Measurements from ENCODE around the gene NFIA.

NFIA gene

GRCh38 chr1:61165402-61165801, 83.0 kb downstream of the NFIA start:
- no peaks in the 10 kb centered on the region for H3K9me3 ChIP-seq (ENCODE audit: control insufficient read depth, low read length)
- H4K91ac ChIP-seq (ENCODE audit: low read length) = no peak overlapping the region
- H4K8ac ChIP-seq (ENCODE audit: low read length) = no peak overlapping the region
- H2AK5ac ChIP-seq (ENCODE audit: low read length, severe bottlenecking) = no peak overlapping the region
- 80% methylated on average over 2 of the region's 2 CpGs for WGBS
- no peak overlapping the region for H3K4me3 ChIP-seq (ENCODE audit: insufficient read depth in 1 of 2, low read depth in 1 of 2, low read length in 2 of 2)
- H3K4ac ChIP-seq (ENCODE audit: low read depth in 1 of 2, low read length in 2 of 2) = no peak overlapping the region
- H2BK5ac ChIP-seq (ENCODE audit: low read depth, low read length, poor library complexity, severe bottlenecking) = no peak overlapping the region
- no peak overlapping the region for H3K9ac ChIP-seq (ENCODE audit: low read length)
- no peak overlapping the region for H2AFZ ChIP-seq (ENCODE audit: low read depth, low read length)
- no peak overlapping the region for H3K4me2 ChIP-seq (ENCODE audit: low read length, poor library complexity, severe bottlenecking)
- H2BK15ac ChIP-seq (ENCODE audit: low read depth, poor library complexity, severe bottlenecking) = no peak overlapping the region
- H3K18ac ChIP-seq (ENCODE audit: low read depth in 1 of 2, low read length in 2 of 2) = no peak overlapping the region
- no peaks in the 10 kb centered on the region for H3K36me3 ChIP-seq (ENCODE audit: control insufficient read depth in 1 of 2, insufficient read depth in 2 of 2, low read depth in 1 of 2, low read length in 2 of 2)
- no peaks in the 10 kb centered on the region for H3K4me1 ChIP-seq (ENCODE audit: control insufficient read depth, insufficient read depth, low read depth, low read length)
- H2BK120ac ChIP-seq (ENCODE audit: low read depth, low read length) = no peak overlapping the region
- H3K27me3 ChIP-seq (ENCODE audit: control insufficient read depth in 1 of 2, insufficient read depth in 1 of 2, low read length in 2 of 2) = no peaks in the 10 kb centered on the region
- H3K79me1 ChIP-seq (replicated peaks; ENCODE audit: low read length, poor library complexity, severe bottlenecking) = peaks cover 4% of the 10 kb centered on the region
- no peak overlapping the region for H3K23ac ChIP-seq (ENCODE audit: low read length in 2 of 2)
- no peak for DNase-seq
- no peak overlapping the region for H2BK12ac ChIP-seq (ENCODE audit: low read length in 2 of 2)
- no peak overlapping the region for H3K14ac ChIP-seq (ENCODE audit: low read length in 2 of 2)
- H3K27ac ChIP-seq (ENCODE audit: low read length, poor library complexity, severe bottlenecking) = no peak overlapping the region

DNA sequence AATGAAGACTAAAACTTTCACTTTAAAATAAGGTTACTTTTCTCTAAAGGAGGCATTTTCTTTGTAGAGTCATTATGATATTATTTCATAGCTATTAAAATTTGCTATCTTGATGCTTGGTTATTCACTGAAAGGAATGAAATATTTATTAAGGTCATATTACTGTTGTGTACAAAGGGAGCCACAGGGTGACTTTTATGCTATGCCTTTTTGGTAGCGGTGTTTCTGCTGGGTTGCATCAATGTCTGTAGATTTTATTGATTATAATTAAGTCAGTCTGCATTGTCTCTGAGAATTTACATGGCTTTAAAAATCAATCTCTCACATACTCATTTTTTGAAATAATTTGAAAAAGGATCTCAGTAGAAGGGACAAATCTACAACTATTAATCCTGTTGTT, 84.9 kb downstream of the NFIA start:
- no peaks in the 10 kb centered on the region for H3K4me1 ChIP-seq (ENCODE audit: control insufficient read depth, insufficient read depth, low read depth, low read length)
- no peak overlapping the region for H4K91ac ChIP-seq (ENCODE audit: low read length)
- H4K8ac ChIP-seq (ENCODE audit: low read length) = no peak overlapping the region
- DNase-seq = no peak
- no CpG with 5 or more reads among the region's 1 CpG for WGBS
- H2AFZ ChIP-seq (ENCODE audit: low read depth, low read length) = no peak overlapping the region
- peaks cover 4% of the 10 kb centered on the region for H3K79me1 ChIP-seq (replicated peaks; ENCODE audit: low read length, poor library complexity, severe bottlenecking)
- no peak overlapping the region for H3K4me2 ChIP-seq (ENCODE audit: low read length, poor library complexity, severe bottlenecking)
- no peak overlapping the region for H2AK5ac ChIP-seq (ENCODE audit: low read length, severe bottlenecking)
- no peaks in the 10 kb centered on the region for H3K36me3 ChIP-seq (ENCODE audit: control insufficient read depth in 1 of 2, insufficient read depth in 2 of 2, low read depth in 1 of 2, low read length in 2 of 2)
- no peak overlapping the region for H2BK5ac ChIP-seq (ENCODE audit: low read depth, low read length, poor library complexity, severe bottlenecking)
- no peak overlapping the region for H3K23ac ChIP-seq (ENCODE audit: low read length in 2 of 2)
- H2BK15ac ChIP-seq (ENCODE audit: low read depth, poor library complexity, severe bottlenecking) = no peak overlapping the region
- no peaks in the 10 kb centered on the region for H3K27me3 ChIP-seq (ENCODE audit: control insufficient read depth in 1 of 2, insufficient read depth in 1 of 2, low read length in 2 of 2)
- no peak overlapping the region for H3K14ac ChIP-seq (ENCODE audit: low read length in 2 of 2)
- no peak overlapping the region for H3K27ac ChIP-seq (ENCODE audit: low read length, poor library complexity, severe bottlenecking)
- no peaks in the 10 kb centered on the region for H3K9me3 ChIP-seq (ENCODE audit: control insufficient read depth, low read length)
- H2BK12ac ChIP-seq (ENCODE audit: low read length in 2 of 2) = no peak overlapping the region
- no peak overlapping the region for H2BK120ac ChIP-seq (ENCODE audit: low read depth, low read length)
- no peak overlapping the region for H3K9ac ChIP-seq (ENCODE audit: low read length)
- no peak overlapping the region for H3K4me3 ChIP-seq (ENCODE audit: insufficient read depth in 1 of 2, low read depth in 1 of 2, low read length in 2 of 2)
- no peak overlapping the region for H3K18ac ChIP-seq (ENCODE audit: low read depth in 1 of 2, low read length in 2 of 2)
- H3K4ac ChIP-seq (ENCODE audit: low read depth in 1 of 2, low read length in 2 of 2) = no peak overlapping the region

GRCh38 chr1:61169045-61169444, 86.7 kb downstream of the NFIA start:
- no peak overlapping the region for H4K8ac ChIP-seq (ENCODE audit: low read length)
- H3K9me3 ChIP-seq (ENCODE audit: control insufficient read depth, low read length) = no peaks in the 10 kb centered on the region
- no peak overlapping the region for H3K27ac ChIP-seq (ENCODE audit: low read length, poor library complexity, severe bottlenecking)
- H2BK120ac ChIP-seq (ENCODE audit: low read depth, low read length) = no peak overlapping the region
- no peak overlapping the region for H2BK12ac ChIP-seq (ENCODE audit: low read length in 2 of 2)
- no peak overlapping the region for H3K9ac ChIP-seq (ENCODE audit: low read length)
- H4K91ac ChIP-seq (ENCODE audit: low read length) = no peak overlapping the region
- no peaks in the 10 kb centered on the region for H3K4me1 ChIP-seq (ENCODE audit: control insufficient read depth, insufficient read depth, low read depth, low read length)
- H2BK15ac ChIP-seq (ENCODE audit: low read depth, poor library complexity, severe bottlenecking) = no peak overlapping the region
- no peak overlapping the region for H2AFZ ChIP-seq (ENCODE audit: low read depth, low read length)
- no peaks in the 10 kb centered on the region for H3K27me3 ChIP-seq (ENCODE audit: control insufficient read depth in 1 of 2, insufficient read depth in 1 of 2, low read length in 2 of 2)
- no peak overlapping the region for H3K18ac ChIP-seq (ENCODE audit: low read depth in 1 of 2, low read length in 2 of 2)
- H3K23ac ChIP-seq (ENCODE audit: low read length in 2 of 2) = no peak overlapping the region
- no peak overlapping the region for H3K4me3 ChIP-seq (ENCODE audit: insufficient read depth in 1 of 2, low read depth in 1 of 2, low read length in 2 of 2)
- H3K4ac ChIP-seq (ENCODE audit: low read depth in 1 of 2, low read length in 2 of 2) = no peak overlapping the region
- no peak overlapping the region for H3K4me2 ChIP-seq (ENCODE audit: low read length, poor library complexity, severe bottlenecking)
- DNase-seq = no peak
- H3K79me1 ChIP-seq (replicated peaks; ENCODE audit: low read length, poor library complexity, severe bottlenecking) = peaks cover 5% of the 10 kb centered on the region
- no peak overlapping the region for H2AK5ac ChIP-seq (ENCODE audit: low read length, severe bottlenecking)
- H3K36me3 ChIP-seq (ENCODE audit: control insufficient read depth in 1 of 2, insufficient read depth in 2 of 2, low read depth in 1 of 2, low read length in 2 of 2) = no peaks in the 10 kb centered on the region
- H2BK5ac ChIP-seq (ENCODE audit: low read depth, low read length, poor library complexity, severe bottlenecking) = no peak overlapping the region
- no peak overlapping the region for H3K14ac ChIP-seq (ENCODE audit: low read length in 2 of 2)

GRCh38 chr1:61169634-61170033, 87.3 kb downstream of the NFIA start:
- no peak overlapping the region for H3K4me2 ChIP-seq (ENCODE audit: low read length, poor library complexity, severe bottlenecking)
- peaks cover 5% of the 10 kb centered on the region for H3K79me1 ChIP-seq (replicated peaks; ENCODE audit: low read length, poor library complexity, severe bottlenecking)
- no peak overlapping the region for H3K9ac ChIP-seq (ENCODE audit: low read length)
- no peaks in the 10 kb centered on the region for H3K4me1 ChIP-seq (ENCODE audit: control insufficient read depth, insufficient read depth, low read depth, low read length)
- H3K18ac ChIP-seq (ENCODE audit: low read depth in 1 of 2, low read length in 2 of 2) = no peak overlapping the region
- no peak for DNase-seq
- H3K4me3 ChIP-seq (ENCODE audit: insufficient read depth in 1 of 2, low read depth in 1 of 2, low read length in 2 of 2) = no peak overlapping the region
- H3K23ac ChIP-seq (ENCODE audit: low read length in 2 of 2) = no peak overlapping the region
- no peak overlapping the region for H2BK15ac ChIP-seq (ENCODE audit: low read depth, poor library complexity, severe bottlenecking)
- no peak overlapping the region for H2BK12ac ChIP-seq (ENCODE audit: low read length in 2 of 2)
- H3K27ac ChIP-seq (ENCODE audit: low read length, poor library complexity, severe bottlenecking) = no peak overlapping the region
- no peak overlapping the region for H2BK120ac ChIP-seq (ENCODE audit: low read depth, low read length)
- no peak overlapping the region for H3K4ac ChIP-seq (ENCODE audit: low read depth in 1 of 2, low read length in 2 of 2)
- H2AK5ac ChIP-seq (ENCODE audit: low read length, severe bottlenecking) = no peak overlapping the region
- no peak overlapping the region for H2BK5ac ChIP-seq (ENCODE audit: low read depth, low read length, poor library complexity, severe bottlenecking)
- no peaks in the 10 kb centered on the region for H3K36me3 ChIP-seq (ENCODE audit: control insufficient read depth in 1 of 2, insufficient read depth in 2 of 2, low read depth in 1 of 2, low read length in 2 of 2)
- H4K8ac ChIP-seq (ENCODE audit: low read length) = no peak overlapping the region
- no peaks in the 10 kb centered on the region for H3K27me3 ChIP-seq (ENCODE audit: control insufficient read depth in 1 of 2, insufficient read depth in 1 of 2, low read length in 2 of 2)
- 84% methylated on average over 3 of the region's 3 CpGs for WGBS
- H3K14ac ChIP-seq (ENCODE audit: low read length in 2 of 2) = peak overlapping the region in 1 of 2 experiments; percentile 31
- H2AFZ ChIP-seq (ENCODE audit: low read depth, low read length) = no peak overlapping the region
- no peak overlapping the region for H4K91ac ChIP-seq (ENCODE audit: low read length)
- no peaks in the 10 kb centered on the region for H3K9me3 ChIP-seq (ENCODE audit: control insufficient read depth, low read length)

All from mesenchymal stem cell (in vitro differentiated cells and primary cell).